ENCODE results near the gene CSTF2T.

DNA sequence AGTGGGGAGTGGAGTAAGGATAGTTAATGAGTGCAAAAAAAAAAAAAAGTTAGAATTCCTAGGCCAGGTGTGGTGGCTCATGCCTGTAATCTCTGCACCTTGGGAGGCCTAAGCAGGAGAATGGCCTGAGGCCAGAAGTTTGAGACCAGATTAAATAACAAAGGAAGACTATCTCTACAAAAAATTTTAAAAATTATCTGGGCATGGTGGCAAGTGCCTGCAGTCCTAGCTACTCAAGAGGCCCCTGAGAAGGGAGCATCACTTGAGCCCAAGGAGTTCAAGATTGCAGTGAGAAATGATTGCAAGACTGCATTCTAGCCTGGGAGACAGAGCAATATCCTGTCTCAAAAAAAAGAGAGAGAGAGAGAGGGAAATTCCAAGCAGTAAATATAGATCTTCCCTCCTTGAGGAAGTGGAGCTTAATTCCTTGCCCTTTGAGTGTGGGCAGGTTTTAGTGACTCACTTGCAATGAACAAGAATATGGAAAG, 19.5 kb upstream of the CSTF2T start:
- TF ChIP-seq FOSL1 (CRISPR knock-in tag; IDR thresholded peaks at IDR 0.05; ENCODE audit: borderline replicate concordance): no peak
- no peak for TF ChIP-seq ZNF703 (CRISPR knock-in tag; IDR thresholded peaks at IDR 0.05; ENCODE audit: borderline replicate concordance)
- no peak for TF ChIP-seq BCLAF1 (IDR thresholded peaks at IDR 0.05)
- no peak for TF ChIP-seq GLI4 (CRISPR knock-in tag; IDR thresholded peaks at IDR 0.05; ENCODE audit: borderline replicate concordance)
- TF ChIP-seq MAFK (conservative IDR thresholded peaks at IDR 0.05 in 1 of 2, IDR thresholded peaks at IDR 0.05 in 1 of 2; ENCODE audit: low read length in 2 of 2): no peak
- no peak for TF ChIP-seq EP300 (IDR thresholded peaks at IDR 0.05; ENCODE audit: low read depth in 2 of 2, low read length in 2 of 2)
- no peak for TF ChIP-seq EP300 (CRISPR knock-in tag; IDR thresholded peaks at IDR 0.05; ENCODE audit: borderline replicate concordance)
- no peak for TF ChIP-seq ZMAT5 (CRISPR knock-in tag; IDR thresholded peaks at IDR 0.05; ENCODE audit: borderline replicate concordance, low read depth)
- TF ChIP-seq PHF21A (CRISPR knock-in tag; IDR thresholded peaks at IDR 0.05): no peak
- no peak for TF ChIP-seq KAT8 (CRISPR knock-in tag; IDR thresholded peaks at IDR 0.05)
- TF ChIP-seq HMG20B (CRISPR knock-in tag; conservative IDR thresholded peaks at IDR 0.05): no peak
- no peak for TF ChIP-seq RAD21 (CRISPR knock-in tag; IDR thresholded peaks at IDR 0.05)
- TF ChIP-seq CTCF (CRISPR knock-in tag; IDR thresholded peaks at IDR 0.05): no peak
- TF ChIP-seq CHD4 (IDR thresholded peaks at IDR 0.05; ENCODE audit: borderline replicate concordance, low read length): no peak
